ENCODE data around the gene DLK2.

The DLK2 gene

DNA sequence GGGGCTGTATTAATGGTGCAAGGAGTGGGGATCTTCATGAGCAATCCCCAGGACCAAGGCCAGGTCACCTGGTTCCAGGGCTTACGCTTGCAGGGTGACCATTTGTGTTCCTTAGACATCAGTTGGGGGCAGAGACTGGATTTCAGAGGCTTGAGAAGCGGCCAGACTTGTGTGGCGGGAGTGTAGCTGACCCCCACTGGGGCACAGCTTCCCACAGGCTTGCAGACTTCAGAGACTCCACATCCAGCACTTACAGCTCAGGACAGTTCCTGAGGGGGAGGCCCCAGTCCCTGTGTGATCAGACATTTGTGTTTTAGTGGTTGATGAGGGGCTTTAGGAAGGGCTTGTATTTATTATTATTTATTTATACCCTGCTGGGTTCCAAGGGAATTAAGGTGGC lies 37.3 kb upstream of the DLK2 start:
- TF ChIP-seq, protein P1, sequence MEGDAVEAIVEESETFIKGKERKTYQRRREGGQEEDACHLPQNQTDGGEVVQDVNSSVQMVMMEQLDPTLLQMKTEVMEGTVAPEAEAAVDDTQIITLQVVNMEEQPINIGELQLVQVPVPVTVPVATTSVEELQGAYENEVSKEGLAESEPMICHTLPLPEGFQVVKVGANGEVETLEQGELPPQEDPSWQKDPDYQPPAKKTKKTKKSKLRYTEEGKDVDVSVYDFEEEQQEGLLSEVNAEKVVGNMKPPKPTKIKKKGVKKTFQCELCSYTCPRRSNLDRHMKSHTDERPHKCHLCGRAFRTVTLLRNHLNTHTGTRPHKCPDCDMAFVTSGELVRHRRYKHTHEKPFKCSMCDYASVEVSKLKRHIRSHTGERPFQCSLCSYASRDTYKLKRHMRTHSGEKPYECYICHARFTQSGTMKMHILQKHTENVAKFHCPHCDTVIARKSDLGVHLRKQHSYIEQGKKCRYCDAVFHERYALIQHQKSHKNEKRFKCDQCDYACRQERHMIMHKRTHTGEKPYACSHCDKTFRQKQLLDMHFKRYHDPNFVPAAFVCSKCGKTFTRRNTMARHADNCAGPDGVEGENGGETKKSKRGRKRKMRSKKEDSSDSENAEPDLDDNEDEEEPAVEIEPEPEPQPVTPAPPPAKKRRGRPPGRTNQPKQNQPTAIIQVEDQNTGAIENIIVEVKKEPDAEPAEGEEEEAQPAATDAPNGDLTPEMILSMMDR (IDR thresholded peaks at IDR 0.05): no peak
- TF ChIP-seq ZFX (IDR thresholded peaks at IDR 0.05; ENCODE audit: borderline replicate concordance): no peak
- no peak overlapping the region for H3K27ac ChIP-seq

DNA sequence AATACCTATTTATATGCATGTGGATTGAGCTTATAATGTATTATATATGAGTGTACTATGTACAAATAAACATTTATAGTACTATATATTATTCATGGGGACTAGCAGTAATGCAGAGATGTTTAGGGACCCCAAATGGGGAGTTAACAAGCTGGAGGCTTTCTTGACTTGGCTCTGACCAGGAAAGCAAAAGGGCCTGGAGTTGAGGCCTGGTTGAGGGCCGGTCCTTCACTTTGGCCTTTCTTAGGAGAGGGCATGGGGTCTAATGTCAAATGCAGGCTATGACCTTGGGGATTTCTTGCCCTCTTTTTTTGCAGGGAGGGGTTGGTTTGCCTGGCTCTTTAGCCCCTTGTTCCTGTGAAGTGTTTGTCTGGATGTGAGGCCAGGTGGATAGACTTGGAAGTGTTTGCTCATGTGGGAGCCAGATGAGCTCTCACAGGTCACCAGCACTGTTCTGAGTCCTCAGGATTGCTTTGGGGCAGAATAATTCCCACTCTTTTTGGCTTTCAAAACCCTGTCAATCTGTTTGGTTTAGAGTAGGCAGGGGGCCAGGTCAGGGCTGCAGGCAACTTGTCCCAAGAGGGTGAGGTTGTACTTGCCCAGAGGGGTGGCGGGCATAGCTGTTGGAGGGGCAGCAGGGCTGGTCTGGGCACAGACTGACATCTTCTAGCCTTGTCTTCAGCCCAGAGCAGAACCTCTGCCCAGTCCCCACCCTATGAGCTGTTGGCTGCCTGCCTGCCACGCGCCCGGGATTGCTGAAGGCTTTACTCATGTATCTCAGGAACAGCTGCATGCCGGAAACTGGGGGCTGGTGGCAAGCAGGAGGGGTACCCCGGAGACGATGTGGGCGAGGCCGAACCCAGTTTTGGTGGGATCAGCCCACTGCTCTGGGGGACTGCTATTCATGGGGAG lies 36.7 kb upstream of the DLK2 start:
- TF ChIP-seq, protein P1 (IDR thresholded peaks at IDR 0.05): no peak
- no peak for TF ChIP-seq ZFX (IDR thresholded peaks at IDR 0.05; ENCODE audit: borderline replicate concordance)
- no peak overlapping the region for H3K27ac ChIP-seq

DNA sequence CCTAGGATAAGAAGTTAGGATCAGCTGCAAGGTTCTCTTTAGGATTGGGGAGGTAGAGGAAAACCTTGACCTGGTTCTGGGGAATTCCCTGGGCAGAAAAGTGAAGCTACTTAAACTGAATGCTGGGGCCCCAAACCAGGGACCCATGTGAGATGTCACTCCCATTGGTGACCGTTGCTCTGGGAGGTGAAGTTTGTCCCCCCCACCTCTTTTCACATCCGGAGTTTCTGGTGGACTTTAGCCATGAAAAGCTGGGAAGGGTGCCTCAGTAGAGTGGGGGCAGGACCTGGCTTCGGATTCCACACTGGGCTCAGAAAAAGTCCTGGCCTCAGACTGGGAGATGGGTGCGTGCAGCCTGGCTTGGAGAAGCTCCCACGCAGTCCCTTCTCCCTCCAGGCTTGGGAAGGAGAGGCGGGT lies 35.2 kb upstream of the DLK2 start:
- H3K27ac ChIP-seq: no peak overlapping the region
- TF ChIP-seq ZFX (IDR thresholded peaks at IDR 0.05; ENCODE audit: borderline replicate concordance): no peak
- TF ChIP-seq, protein P1 (IDR thresholded peaks at IDR 0.05): no peak

DNA sequence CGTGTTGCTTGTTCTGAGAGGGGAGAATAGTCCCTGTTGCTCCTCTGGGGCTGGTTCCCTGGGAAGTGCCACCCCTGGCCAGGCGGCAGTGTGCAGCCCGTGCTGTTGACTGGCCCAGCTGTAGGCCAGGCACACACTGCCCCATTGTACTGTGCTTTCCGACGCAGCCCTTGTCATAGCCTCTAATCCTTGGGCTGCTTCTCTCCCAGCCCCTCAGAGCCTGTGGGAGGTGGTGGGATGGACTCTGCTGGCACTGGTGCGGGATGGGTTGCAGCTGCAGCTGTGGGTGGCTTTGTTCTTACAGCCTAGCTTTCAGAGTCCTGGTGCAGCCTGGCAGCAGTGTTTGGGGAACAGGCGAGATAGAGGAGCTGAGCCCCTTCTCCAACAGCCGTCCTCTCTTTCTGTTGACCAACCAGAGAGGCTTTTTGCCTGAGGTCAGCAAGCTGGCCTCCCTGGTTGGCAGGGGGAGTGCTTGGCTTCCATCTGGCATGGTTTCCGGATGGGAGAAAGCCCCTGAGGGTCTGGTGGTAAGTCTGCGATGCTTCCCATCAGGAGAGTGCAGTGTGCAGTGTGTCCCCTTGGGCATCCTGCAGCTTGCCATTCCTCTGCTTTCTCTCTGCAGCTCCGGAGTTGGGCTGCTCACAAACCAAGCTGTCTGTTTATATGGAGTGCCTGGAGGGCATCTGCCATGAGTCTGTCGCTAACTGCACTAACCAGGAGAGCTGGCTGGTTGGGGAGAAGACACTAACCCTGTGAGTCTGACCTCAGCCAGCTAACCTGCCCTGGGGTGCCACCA lies 34.1 kb upstream of the DLK2 start:
- H3K27ac ChIP-seq: no peak overlapping the region

DNA sequence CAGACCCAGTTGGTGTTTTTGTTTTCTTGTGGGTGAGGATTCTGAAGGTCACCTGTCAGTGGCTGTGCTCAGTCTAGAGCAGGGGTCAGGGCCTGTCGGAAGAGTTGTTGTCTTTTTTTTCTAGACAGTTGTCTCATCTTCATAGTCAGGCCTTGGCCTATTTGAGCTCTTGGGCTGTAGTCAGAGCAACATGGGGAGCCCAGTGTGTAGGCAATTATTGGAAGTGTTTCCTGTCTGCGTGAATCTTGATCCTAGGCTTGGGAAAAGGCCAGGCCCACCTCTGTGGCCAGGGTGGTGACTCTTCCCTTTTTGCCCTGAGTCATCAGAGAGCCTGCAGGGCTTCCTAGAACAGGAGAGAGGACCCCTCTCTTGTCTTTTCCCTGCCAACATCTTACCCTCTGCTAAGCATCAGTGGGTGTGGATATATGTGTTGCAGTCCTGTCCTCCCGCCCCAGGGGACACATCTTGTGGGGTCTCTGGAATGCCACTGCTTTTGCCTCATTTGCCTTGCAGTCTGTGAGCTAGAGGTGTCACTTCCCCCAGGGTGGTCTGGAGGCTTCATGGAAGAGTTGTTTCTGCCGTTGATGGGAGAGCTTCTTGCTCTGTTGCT lies 33.4 kb upstream of the DLK2 start:
- H3K27ac ChIP-seq: no peak overlapping the region
- TF ChIP-seq, protein P1 (IDR thresholded peaks at IDR 0.05): no peak
- no peak for TF ChIP-seq ZFX (IDR thresholded peaks at IDR 0.05; ENCODE audit: borderline replicate concordance)

More for the DNA sequence above, 34.1 kb upstream of the DLK2 start:
- TF ChIP-seq, protein P1 (IDR thresholded peaks at IDR 0.05): no peak
- TF ChIP-seq ZFX (IDR thresholded peaks at IDR 0.05; ENCODE audit: borderline replicate concordance): no peak

DNA sequence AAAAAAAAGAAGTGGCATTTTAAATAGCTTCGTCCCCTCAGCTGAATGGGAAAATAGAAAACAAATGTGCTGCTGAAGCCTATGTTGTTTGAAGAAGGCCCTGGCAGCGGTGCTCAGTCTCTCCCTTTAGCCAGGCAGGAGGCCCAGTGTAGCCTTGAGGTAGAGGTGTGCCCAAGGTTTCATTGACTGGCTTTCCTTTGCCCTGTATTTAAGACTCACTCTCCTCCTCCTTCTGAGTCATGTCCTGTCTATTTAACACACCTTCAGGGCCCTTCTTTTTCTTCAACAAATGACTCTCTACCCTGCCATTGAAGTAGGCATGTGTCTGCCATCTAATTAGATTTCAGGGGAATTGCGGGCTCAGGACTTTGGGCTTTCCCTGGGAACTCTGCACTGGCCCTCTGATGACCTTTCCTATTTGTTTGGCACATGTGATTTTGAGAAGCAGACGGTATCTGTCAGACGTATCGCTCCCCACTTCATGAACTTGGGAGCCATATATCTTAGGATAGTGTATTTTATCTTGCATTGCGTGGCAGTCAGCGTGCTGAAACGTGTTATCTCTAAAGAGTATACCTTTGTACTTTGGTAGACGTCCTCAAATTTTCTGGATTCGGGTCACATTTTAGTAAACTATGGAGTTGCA lies 26.4 kb upstream of the DLK2 start:
- no peak for TF ChIP-seq ZFX (IDR thresholded peaks at IDR 0.05; ENCODE audit: borderline replicate concordance)
- TF ChIP-seq, protein P1 (IDR thresholded peaks at IDR 0.05): no peak
- no peak overlapping the region for H3K27ac ChIP-seq

Measured in 22Rv1 (cell line).